WTC11 (cell line): ENCODE data around the gene ACSF2. TPM values are rescaled to one million over a fixed set of nuclear protein-coding genes. Genes with fewer than 3 reads are reported as not detected.

Experiments used
- ATAC-seq: fragments of 200-7000 bp; cut with Tn5 transposase; 2 replicates; pipeline ENCODE4 v1.10.0; 2021; ENCODE audit warnings: mild to moderate bottlenecking, moderate library complexity
- CTCF ChIA-PET: fragments of 300-600 bp; sonication (Branson Sonifier 250); formaldehyde crosslinking; loops from one replicate; lab custom pipeline; 2021; ENCODE audit warnings: antibody characterized with exemption; lab: Charles Lee
- POLR2A ChIA-PET: fragments of 350-600 bp; sonication (Branson Sonifier 250); formaldehyde crosslinking; loops from one replicate; lab custom pipeline; 2021; ENCODE audit warnings: antibody characterized with exemption; lab: Charles Lee
- DNase-seq: peaks from one replicate; pipeline ENCODE4 v3.0.0; 2021; ENCODE audit warnings: low spot score
- H3K27ac Mint-ChIP-seq: 2 replicates; pipeline ENCODE4 v1.8.0; 2021; ENCODE audit warnings: mixed read lengths
- H3K27me3 Mint-ChIP-seq: 2 replicates; pipeline ENCODE4 v1.8.0; 2021; ENCODE audit warnings: low read depth, mild to moderate bottlenecking, moderate library complexity, mixed read lengths
- H3K36me3 Mint-ChIP-seq: 2 replicates; pipeline ENCODE4 v1.8.0; 2021; ENCODE audit warnings: mixed read lengths
- H3K4me1 Mint-ChIP-seq: 2 replicates; pipeline ENCODE4 v1.8.0; 2022; ENCODE audit warnings: mixed read lengths
- H3K4me3 Mint-ChIP-seq: 2 replicates; pipeline ENCODE4 v1.8.0; 2021; ENCODE audit warnings: mild to moderate bottlenecking, moderate library complexity, mixed read lengths
- H3K9me3 Mint-ChIP-seq: 2 replicates; pipeline ENCODE4 v1.8.0; 2021; ENCODE audit warnings: mixed read lengths
- ARID4B ChIP-seq: sonication (generic); formaldehyde crosslinking; IDR thresholded peaks from 2 replicates; pipeline ENCODE4 v1.8.0; 2023; ENCODE audit warnings: missing genetic modification reagents, mild to moderate bottlenecking, borderline replicate concordance
- ATF1 ChIP-seq: sonication (generic); formaldehyde crosslinking; IDR thresholded peaks from 2 replicates; pipeline ENCODE4 v1.8.1; 2023; ENCODE audit warnings: mild to moderate bottlenecking, moderate library complexity, missing genetic modification reagents
- ATF3 ChIP-seq: sonication (generic); formaldehyde crosslinking; conservative IDR thresholded peaks from 2 replicates; pipeline ENCODE4 v1.8.1; 2022; ENCODE audit warnings: mild to moderate bottlenecking, missing genetic modification reagents
- CDX4 ChIP-seq: fragments of 250-450 bp; sonication (Bioruptor Pico); IDR thresholded peaks from 2 replicates; pipeline ENCODE4 v1.9.0; 2021; ENCODE audit warnings: moderate library complexity, mild to moderate bottlenecking, inconsistent platforms, borderline replicate concordance
- CREB1 ChIP-seq: sonication (generic); formaldehyde crosslinking; IDR thresholded peaks from 2 replicates; pipeline ENCODE4 v1.8.0; 2023; ENCODE audit warnings: mild to moderate bottlenecking, missing genetic modification reagents
- ETV6 ChIP-seq: sonication (generic); formaldehyde crosslinking; IDR thresholded peaks from 2 replicates; pipeline ENCODE4 v1.8.1; 2022; ENCODE audit warnings: mild to moderate bottlenecking, missing genetic modification reagents
- FOXP1 ChIP-seq: sonication (generic); formaldehyde crosslinking; IDR thresholded peaks from 2 replicates; pipeline ENCODE4 v1.8.0; 2022; ENCODE audit warnings: missing genetic modification reagents, mild to moderate bottlenecking, moderate library complexity, borderline replicate concordance
- IRF2 ChIP-seq: sonication (generic); formaldehyde crosslinking; IDR thresholded peaks from 2 replicates; pipeline ENCODE4 v1.8.0; 2022; ENCODE audit warnings: low read depth, missing genetic modification reagents, borderline replicate concordance
- MYBL2 ChIP-seq: sonication (generic); formaldehyde crosslinking; IDR thresholded peaks from 2 replicates; pipeline ENCODE4 v1.8.1; 2023; ENCODE audit warnings: mild to moderate bottlenecking, moderate library complexity, missing genetic modification reagents
- NR1H2 ChIP-seq: sonication (generic); formaldehyde crosslinking; IDR thresholded peaks from 2 replicates; pipeline ENCODE4 v1.9.0; 2021; ENCODE audit warnings: mild to moderate bottlenecking, moderate library complexity, missing genetic modification reagents
- NR3C1 ChIP-seq: sonication (generic); formaldehyde crosslinking; conservative IDR thresholded peaks from 2 replicates; pipeline ENCODE4 v1.8.1; 2023; ENCODE audit warnings: low read depth, mild to moderate bottlenecking, missing genetic modification reagents
- SP1 ChIP-seq: sonication (generic); formaldehyde crosslinking; conservative IDR thresholded peaks from 2 replicates; pipeline ENCODE4 v1.8.1; 2022; ENCODE audit warnings: missing genetic modification reagents
- TEAD4 ChIP-seq: sonication (generic); formaldehyde crosslinking; IDR thresholded peaks from 2 replicates; pipeline ENCODE4 v1.8.0; 2022; ENCODE audit warnings: mild to moderate bottlenecking, missing genetic modification reagents
- ZNF232 ChIP-seq: sonication (generic); formaldehyde crosslinking; IDR thresholded peaks from 2 replicates; pipeline ENCODE4 v1.8.0; 2022; ENCODE audit warnings: mild to moderate bottlenecking, missing genetic modification reagents
- ZNF263 ChIP-seq: sonication (generic); formaldehyde crosslinking; IDR thresholded peaks from 2 replicates; pipeline ENCODE4 v1.8.1; 2022; ENCODE audit warnings: low read depth, mild to moderate bottlenecking, moderate library complexity, missing genetic modification reagents
- ZNF423 ChIP-seq: fragments of 250-450 bp; sonication (Bioruptor Pico); IDR thresholded peaks from 2 replicates; pipeline ENCODE4 v2.1.2; 2022; ENCODE audit warnings: mild to moderate bottlenecking, moderate library complexity
- ZNF671 ChIP-seq: fragments of 250-450 bp; sonication (Bioruptor Pico); IDR thresholded peaks from 2 replicates; pipeline ENCODE4 v1.8.0; 2021; ENCODE audit warnings: mild to moderate bottlenecking
- total RNA-seq: library from RNA; stranded (reverse); gene quantifications from 3 replicates; pipeline ENCODE4 v1.2.3, GENCODE V29; 2021
- TF ChIP-seq, protein P1 (sequence below): sonication (generic); formaldehyde crosslinking; IDR thresholded peaks from 2 replicates; pipeline ENCODE4 v1.8.0; 2022; ENCODE audit warnings: mild to moderate bottlenecking, missing genetic modification reagents
- TF ChIP-seq, protein P2 (sequence below): sonication (generic); formaldehyde crosslinking; IDR thresholded peaks from 2 replicates; pipeline ENCODE4 v1.8.1; 2023; ENCODE audit warnings: mild to moderate bottlenecking, moderate library complexity, missing genetic modification reagents
- TF ChIP-seq, protein P3 (sequence below): sonication (generic); formaldehyde crosslinking; IDR thresholded peaks from 2 replicates; pipeline ENCODE4 v1.8.0; 2023; ENCODE audit warnings: mild to moderate bottlenecking, missing genetic modification reagents
- TF ChIP-seq, protein P4 (sequence below): sonication (generic); formaldehyde crosslinking; IDR thresholded peaks from 2 replicates; pipeline ENCODE4 v1.8.0; 2022; ENCODE audit warnings: mild to moderate bottlenecking, missing genetic modification reagents

The ACSF2 gene
- total RNA-seq, 1 experiment from 2014 or later: 19.9 TPM

- no peaks in the 10 kb centered on the region for H3K9me3 Mint-ChIP-seq
- CTCF ChIA-PET: interaction anchor here (1.0 to 4.4 kb wide), 4 partner anchors 9 to 127 kb away, joined by 4 to 18 read pairs (median 4); no protein-coding TSS in a partner anchor
- H3K27ac Mint-ChIP-seq: no peak overlapping the region
- POLR2A ChIA-PET: interaction anchor here (0.6 kb wide), 1 partner anchor 1863 kb away, joined by 3 read pairs; no protein-coding TSS in a partner anchor
- no peaks in the 10 kb centered on the region for H3K4me1 Mint-ChIP-seq
- DNase-seq (no peak), ATAC-seq (no peak)
- TF ChIP-seq ETV6 (CRISPR knock-in tag): no peak
- no peak for TF ChIP-seq ZNF671 (CRISPR knock-in tag)
- TF ChIP-seq ZNF232 (CRISPR knock-in tag): no peak
- no peak for TF ChIP-seq IRF2 (CRISPR knock-in tag)
- no peak for TF ChIP-seq CDX4 (CRISPR knock-in tag)
- no peak for TF ChIP-seq ZNF263 (CRISPR knock-in tag)
- TF ChIP-seq SP1 (CRISPR knock-in tag): no peak
- no peak for TF ChIP-seq ATF3 (CRISPR knock-in tag)
- no peak for TF ChIP-seq FOXP1 (CRISPR knock-in tag)
- H3K27me3 Mint-ChIP-seq: no peaks in the 10 kb centered on the region
- H3K36me3 Mint-ChIP-seq: peaks cover 9% of the 10 kb centered on the region; the same call in 1 of the 2 replicates
- no peak overlapping the region for H3K4me3 Mint-ChIP-seq
Observed at GRCh38 chr17:50488880-50489279, 62.9 kb downstream of the ACSF2 start.

GRCh38 chr17:50491505-50491904 lies 65.5 kb downstream of the ACSF2 start:
- DNase-seq (no peak), ATAC-seq (no peak)
- Mint-ChIP-seq H3K27me3 (no peaks in the 10 kb centered on the region), H3K36me3 (no peaks in the 10 kb centered on the region), H3K4me3 (no peak overlapping the region), H3K9me3 (no peaks in the 10 kb centered on the region), H3K27ac (no peak overlapping the region), H3K4me1 (no peaks in the 10 kb centered on the region)
- POLR2A ChIA-PET: no interaction called here
- CTCF ChIA-PET: interaction anchor here (1.8 kb wide), 1 partner anchor 10 kb away, joined by 6 read pairs; no protein-coding TSS in a partner anchor
- TF ChIP-seq, protein P1, sequence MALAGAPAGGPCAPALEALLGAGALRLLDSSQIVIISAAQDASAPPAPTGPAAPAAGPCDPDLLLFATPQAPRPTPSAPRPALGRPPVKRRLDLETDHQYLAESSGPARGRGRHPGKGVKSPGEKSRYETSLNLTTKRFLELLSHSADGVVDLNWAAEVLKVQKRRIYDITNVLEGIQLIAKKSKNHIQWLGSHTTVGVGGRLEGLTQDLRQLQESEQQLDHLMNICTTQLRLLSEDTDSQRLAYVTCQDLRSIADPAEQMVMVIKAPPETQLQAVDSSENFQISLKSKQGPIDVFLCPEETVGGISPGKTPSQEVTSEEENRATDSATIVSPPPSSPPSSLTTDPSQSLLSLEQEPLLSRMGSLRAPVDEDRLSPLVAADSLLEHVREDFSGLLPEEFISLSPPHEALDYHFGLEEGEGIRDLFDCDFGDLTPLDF (CRISPR knock-in tag): no peak
- TF ChIP-seq ARID4B: no peak
- TF ChIP-seq, protein P2, sequence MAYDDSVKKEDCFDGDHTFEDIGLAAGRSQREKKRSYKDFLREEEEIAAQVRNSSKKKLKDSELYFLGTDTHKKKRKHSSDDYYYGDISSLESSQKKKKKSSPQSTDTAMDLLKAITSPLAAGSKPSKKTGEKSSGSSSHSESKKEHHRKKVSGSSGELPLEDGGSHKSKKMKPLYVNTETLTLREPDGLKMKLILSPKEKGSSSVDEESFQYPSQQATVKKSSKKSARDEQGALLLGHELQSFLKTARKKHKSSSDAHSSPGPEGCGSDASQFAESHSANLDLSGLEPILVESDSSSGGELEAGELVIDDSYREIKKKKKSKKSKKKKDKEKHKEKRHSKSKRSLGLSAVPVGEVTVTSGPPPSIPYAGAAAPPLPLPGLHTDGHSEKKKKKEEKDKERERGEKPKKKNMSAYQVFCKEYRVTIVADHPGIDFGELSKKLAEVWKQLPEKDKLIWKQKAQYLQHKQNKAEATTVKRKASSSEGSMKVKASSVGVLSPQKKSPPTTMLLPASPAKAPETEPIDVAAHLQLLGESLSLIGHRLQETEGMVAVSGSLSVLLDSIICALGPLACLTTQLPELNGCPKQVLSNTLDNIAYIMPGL (CRISPR knock-in tag): no peak
- no peak for TF ChIP-seq NR1H2
- TF ChIP-seq, protein P3, sequence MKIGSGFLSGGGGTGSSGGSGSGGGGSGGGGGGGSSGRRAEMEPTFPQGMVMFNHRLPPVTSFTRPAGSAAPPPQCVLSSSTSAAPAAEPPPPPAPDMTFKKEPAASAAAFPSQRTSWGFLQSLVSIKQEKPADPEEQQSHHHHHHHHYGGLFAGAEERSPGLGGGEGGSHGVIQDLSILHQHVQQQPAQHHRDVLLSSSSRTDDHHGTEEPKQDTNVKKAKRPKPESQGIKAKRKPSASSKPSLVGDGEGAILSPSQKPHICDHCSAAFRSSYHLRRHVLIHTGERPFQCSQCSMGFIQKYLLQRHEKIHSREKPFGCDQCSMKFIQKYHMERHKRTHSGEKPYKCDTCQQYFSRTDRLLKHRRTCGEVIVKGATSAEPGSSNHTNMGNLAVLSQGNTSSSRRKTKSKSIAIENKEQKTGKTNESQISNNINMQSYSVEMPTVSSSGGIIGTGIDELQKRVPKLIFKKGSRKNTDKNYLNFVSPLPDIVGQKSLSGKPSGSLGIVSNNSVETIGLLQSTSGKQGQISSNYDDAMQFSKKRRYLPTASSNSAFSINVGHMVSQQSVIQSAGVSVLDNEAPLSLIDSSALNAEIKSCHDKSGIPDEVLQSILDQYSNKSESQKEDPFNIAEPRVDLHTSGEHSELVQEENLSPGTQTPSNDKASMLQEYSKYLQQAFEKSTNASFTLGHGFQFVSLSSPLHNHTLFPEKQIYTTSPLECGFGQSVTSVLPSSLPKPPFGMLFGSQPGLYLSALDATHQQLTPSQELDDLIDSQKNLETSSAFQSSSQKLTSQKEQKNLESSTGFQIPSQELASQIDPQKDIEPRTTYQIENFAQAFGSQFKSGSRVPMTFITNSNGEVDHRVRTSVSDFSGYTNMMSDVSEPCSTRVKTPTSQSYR (CRISPR knock-in tag): no peak
- TF ChIP-seq MYBL2 (CRISPR knock-in tag): no peak
- no peak for TF ChIP-seq CREB1 (CRISPR knock-in tag)
- TF ChIP-seq, protein P4, sequence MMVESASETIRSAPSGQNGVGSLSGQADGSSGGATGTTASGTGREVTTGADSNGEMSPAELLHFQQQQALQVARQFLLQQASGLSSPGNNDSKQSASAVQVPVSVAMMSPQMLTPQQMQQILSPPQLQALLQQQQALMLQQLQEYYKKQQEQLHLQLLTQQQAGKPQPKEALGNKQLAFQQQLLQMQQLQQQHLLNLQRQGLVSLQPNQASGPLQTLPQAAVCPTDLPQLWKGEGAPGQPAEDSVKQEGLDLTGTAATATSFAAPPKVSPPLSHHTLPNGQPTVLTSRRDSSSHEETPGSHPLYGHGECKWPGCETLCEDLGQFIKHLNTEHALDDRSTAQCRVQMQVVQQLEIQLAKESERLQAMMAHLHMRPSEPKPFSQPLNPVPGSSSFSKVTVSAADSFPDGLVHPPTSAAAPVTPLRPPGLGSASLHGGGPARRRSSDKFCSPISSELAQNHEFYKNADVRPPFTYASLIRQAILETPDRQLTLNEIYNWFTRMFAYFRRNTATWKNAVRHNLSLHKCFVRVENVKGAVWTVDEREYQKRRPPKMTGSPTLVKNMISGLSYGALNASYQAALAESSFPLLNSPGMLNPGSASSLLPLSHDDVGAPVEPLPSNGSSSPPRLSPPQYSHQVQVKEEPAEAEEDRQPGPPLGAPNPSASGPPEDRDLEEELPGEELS (CRISPR knock-in tag): no peak
- no peak for TF ChIP-seq ZNF423
- no peak for TF ChIP-seq ATF1 (CRISPR knock-in tag)
- no peak for TF ChIP-seq TEAD4 (CRISPR knock-in tag)
- TF ChIP-seq NR3C1 (CRISPR knock-in tag): no peak
